Measurements from ENCODE around the gene CBX4. TPM values are rescaled to one million over a fixed set of nuclear protein-coding genes. Genes with fewer than 3 reads are reported as not detected.

CBX4 gene
- total RNA-seq, 2 experiments from 2014 or later = 98.9 to 110 TPM

GRCh38 chr17:79799538-79800324 lies 39.5 kb downstream of the CBX4 start:
- no peaks in the 10 kb centered on the region for H3K9me3 ChIP-seq (ENCODE audit: low read length)
- POLR2A ChIA-PET = interaction anchor here (1.6 kb wide), 1 partner anchor 37 kb away, joined by 4 read pairs; no protein-coding TSS in a partner anchor
- peak overlapping the region; percentile 68 for H3K4me2 ChIP-seq (ENCODE audit: low read length)
- H3K79me2 ChIP-seq (ENCODE audit: insufficient read depth, low read depth, low read length) = peaks cover 9% of the 10 kb centered on the region; the same call in 1 of the 2 replicates
- H3K36me3 ChIP-seq (ENCODE audit: insufficient read depth, low read length) = peaks cover 7% of the 10 kb centered on the region
- 0 out of 2 replicates have a peak, but pooled peaks cover 1% of the 10 kb centered on the region for H4K20me1 ChIP-seq (ENCODE audit: insufficient read depth, low read length)
- no TSS peak for BruUV-seq (replicated peaks)
- peak; percentile 99 for TF ChIP-seq EZH2phosphoT487 (IDR thresholded peaks at IDR 0.05; ENCODE audit: borderline replicate concordance, low read depth, low read length)
- no peak for TF ChIP-seq CTCF (conservative IDR thresholded peaks at IDR 0.05; ENCODE audit: low read length)
- H3K27ac ChIP-seq (ENCODE audit: low read depth, low read length, poor library complexity, severe bottlenecking) = no peak overlapping the region
- H3K4me1 ChIP-seq (ENCODE audit: insufficient read depth, low read length, poor library complexity, severe bottlenecking) = peaks cover 51% of the 10 kb centered on the region
- peak overlapping the region; percentile 52 for H3K4me3 ChIP-seq (ENCODE audit: low read depth, low read length, poor library complexity, severe bottlenecking)
- CTCF ChIA-PET (ENCODE audit: unreplicated experiment) = no interaction called here
- no peak for DNase-seq (ENCODE audit: low spot score)
- intact Hi-C loops (cut with micrococcal nuclease; ENCODE audit: unreplicated experiment) = loop anchor here (5.0 kb wide), 1 partner anchor 463 kb away; the partner anchor contains the start of gene RNF213
- H3K9me2 ChIP-seq (ENCODE audit: insufficient read depth, low read length) = no peaks in the 10 kb centered on the region
- no peak overlapping the region for H2AFZ ChIP-seq (ENCODE audit: low read length)

- no peaks in the 10 kb centered on the region for H3K9me2 ChIP-seq (ENCODE audit: insufficient read depth, low read length)
- POLR2A ChIA-PET = no interaction called here
- CTCF ChIA-PET (ENCODE audit: unreplicated experiment) = no interaction called here
- H3K27ac ChIP-seq (ENCODE audit: low read depth, low read length, poor library complexity, severe bottlenecking) = no peak overlapping the region
- no peaks in the 10 kb centered on the region for H3K9me3 ChIP-seq (ENCODE audit: low read length)
- intact Hi-C loops (cut with micrococcal nuclease; ENCODE audit: unreplicated experiment) = loop anchor here (5.0 kb wide), 1 partner anchor 463 kb away; the partner anchor contains the start of gene RNF213
- no peak for DNase-seq (ENCODE audit: low spot score)
- no peaks in the 10 kb centered on the region for H4K20me1 ChIP-seq (ENCODE audit: insufficient read depth, low read length)
- no TSS peak for BruUV-seq (replicated peaks)
- peak overlapping the region; percentile 68; the same call in 1 of the 2 replicates for H3K4me2 ChIP-seq (ENCODE audit: low read length)
- peaks cover 8% of the 10 kb centered on the region for H3K36me3 ChIP-seq (ENCODE audit: insufficient read depth, low read length)
- no peak overlapping the region for H2AFZ ChIP-seq (ENCODE audit: low read length)
- TF ChIP-seq EZH2phosphoT487 (IDR thresholded peaks at IDR 0.05; ENCODE audit: borderline replicate concordance, low read depth, low read length) (no peak), CTCF (conservative IDR thresholded peaks at IDR 0.05; ENCODE audit: low read length) (no peak)
- peaks cover 9% of the 10 kb centered on the region; the same call in 1 of the 2 replicates for H3K79me2 ChIP-seq (ENCODE audit: insufficient read depth, low read depth, low read length)
- H3K4me1 ChIP-seq (ENCODE audit: insufficient read depth, low read length, poor library complexity, severe bottlenecking) = peaks cover 51% of the 10 kb centered on the region
- no peak overlapping the region for H3K4me3 ChIP-seq (ENCODE audit: low read depth, low read length, poor library complexity, severe bottlenecking)
These were observed 40.1 kb downstream of the CBX4 start for GRCh38 chr17:79799174-79799537.

All from OCI-LY7 (cell line).